Measurements from ENCODE around the gene NUDT16L1. TPM values are rescaled to one million over a fixed set of nuclear protein-coding genes. Genes with fewer than 3 reads are reported as not detected.

NUDT16L1 gene
- 5.5 and 7.8 TPM in 2 replicates for total RNA-seq (2014; rRNA removed; shearing (Covaris generic))
- 25.7 and 35.3 TPM in 2 replicates for polyA plus RNA-seq (2014; cell fraction: nucleus; rRNA removed)

DNA sequence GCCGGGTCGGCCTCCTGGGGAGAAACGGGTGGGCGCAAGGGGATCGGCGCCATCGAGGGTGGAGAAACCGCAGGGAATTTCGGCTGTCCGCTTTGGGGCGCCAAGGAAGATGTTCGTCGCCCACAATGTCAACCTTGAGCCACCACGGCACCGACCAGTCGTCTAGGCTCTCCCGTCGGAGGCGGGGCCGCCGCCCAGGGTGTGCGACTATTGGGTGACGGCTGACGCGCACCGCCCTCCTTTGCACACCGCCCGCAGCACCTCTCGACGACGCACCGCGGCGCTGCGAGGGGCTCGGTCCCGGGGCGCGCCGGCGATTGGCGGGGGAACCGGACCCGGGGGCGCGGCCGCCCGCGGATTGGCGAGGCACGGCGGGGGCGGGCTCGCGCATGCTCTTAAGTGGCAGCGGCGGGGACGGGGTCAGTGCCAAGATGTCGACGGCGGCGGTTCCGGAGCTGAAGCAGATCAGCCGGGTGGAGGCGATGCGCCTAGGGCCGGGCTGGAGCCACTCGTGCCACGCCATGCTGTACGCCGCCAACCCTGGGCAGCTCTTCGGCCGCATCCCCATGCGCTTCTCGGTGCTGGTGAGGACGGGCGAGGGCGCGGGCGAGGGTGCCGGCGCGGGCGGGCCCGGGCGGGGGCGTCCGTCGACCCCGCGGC is at the start of gene NUDT16L1:
NUDT16L1 (plus strand) TSS at position 267 of the 660 bp plus-strand sequence; CDS start at position 432, 165 bp downstream.
- peak; percentile 92 for DNase-seq (ENCODE audit: extremely low read depth, low read depth)

DNA sequence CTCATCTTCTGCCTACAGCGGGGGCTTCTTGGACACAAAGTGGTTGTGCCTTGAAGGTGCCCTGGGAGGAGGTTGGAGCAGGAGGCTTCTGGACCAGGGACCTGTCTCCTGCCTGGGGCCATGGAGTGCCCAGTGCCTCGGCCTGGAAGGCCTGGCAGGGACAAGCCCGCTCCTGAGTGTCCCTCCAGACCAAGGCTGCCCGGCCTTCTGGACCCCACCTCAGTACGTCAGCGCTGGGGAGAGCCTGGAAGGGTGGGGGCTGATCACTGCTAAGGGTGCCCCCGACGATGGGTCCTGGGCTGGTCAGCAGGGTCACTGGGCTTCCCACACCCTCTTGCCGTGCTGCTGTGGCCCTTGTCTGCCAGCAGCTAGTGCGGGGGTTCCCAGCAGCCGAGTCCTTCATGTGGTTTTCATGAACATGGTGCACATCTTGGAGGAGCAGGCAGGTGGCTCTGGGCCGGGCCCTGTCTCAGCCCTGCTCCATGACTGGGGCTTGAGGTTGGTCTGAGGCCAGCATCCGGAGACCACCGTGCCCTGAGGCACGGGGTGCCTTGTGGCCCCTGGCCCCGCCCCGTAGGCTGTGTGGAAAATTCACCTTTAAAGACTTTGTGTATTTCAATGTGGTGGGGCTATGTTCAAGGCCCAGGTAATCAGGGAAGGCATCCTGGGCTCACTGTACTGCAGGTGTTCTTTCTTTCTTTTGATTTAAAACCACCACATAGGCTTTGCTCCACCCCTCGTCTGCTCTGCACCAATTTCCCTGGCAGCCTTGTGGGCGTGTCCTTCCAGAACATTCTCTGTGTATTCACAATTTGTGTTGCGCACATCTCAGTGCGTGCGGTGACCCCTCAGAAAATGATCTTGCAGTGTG is 46.4 kb upstream of the NUDT16L1 start:
- DNase-seq (ENCODE audit: extremely low read depth, low read depth) = no peak

DNA sequence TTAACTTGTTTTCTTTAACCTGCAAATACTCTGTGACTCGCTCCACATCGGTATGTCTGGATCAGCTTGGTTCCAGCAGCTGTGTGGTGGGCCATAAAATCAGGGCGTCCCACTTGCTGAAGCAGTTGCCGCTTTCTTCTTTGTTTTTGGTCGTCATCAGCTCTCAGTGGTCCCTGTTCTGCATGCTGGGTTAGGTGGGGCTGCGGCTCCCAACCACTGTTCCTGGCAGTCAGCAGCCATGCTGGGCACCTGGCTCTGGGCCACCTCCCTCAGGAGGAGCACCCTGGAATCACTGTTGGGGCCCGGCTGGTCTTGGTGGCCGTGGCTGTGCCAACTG is 45.8 kb upstream of the NUDT16L1 start:
- no peak for DNase-seq (ENCODE audit: extremely low read depth, low read depth)

DNA sequence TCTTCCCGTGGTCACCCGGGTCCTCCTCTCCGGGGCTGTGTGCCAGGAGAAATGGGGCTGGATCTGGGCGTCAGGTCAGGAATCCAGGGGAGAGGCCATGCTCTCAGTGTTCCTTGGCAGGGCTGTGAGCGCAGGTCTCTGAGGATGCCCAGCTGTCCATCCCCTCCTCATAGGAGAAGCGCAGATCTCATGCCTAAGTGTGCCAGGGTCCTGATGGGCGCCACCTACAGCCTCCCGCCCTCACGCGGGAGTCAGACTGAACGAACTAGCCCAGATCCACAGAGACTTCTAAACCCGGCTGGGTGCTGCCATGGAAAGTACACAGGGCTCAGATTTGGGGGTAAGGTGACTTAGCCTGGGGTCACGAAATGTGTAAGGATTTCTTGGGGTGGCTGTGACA is 44.4 kb upstream of the NUDT16L1 start:
- DNase-seq (ENCODE audit: extremely low read depth, low read depth) = no peak

DNA sequence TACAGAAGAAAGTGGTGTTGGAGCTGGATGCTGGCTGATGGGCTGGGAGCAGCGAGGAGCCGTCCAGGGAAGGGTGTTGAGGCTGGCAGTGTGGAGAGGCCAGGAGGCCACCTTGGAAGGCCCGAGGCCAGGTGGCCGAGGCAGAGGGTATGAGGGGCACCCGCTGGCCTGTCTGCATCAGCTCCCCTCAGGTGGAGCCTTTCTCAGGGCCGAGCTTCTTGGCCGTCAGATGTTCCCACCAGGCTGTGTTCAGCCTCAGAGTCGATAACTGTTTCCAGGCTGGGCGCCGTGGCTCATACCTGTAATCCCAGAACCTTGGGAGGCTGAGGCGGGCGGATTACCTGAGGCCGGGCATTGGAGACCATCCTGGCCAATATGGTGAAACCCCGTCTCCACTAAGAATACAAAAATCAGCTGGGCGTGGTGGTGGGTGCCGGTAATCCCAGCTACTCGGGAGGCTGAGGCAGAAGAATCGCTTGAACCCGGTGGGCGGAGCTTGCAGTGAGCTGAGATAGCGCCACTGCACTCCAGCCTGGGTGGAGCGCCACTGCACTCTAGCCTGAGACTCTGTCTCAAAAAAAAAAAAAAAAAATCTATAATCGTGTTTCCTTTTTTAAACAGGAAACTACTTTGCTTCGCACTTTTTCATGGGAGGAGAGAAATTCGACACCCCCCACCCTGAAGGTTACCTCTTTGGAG is 43.5 kb upstream of the NUDT16L1 start:
- DNase-seq (ENCODE audit: extremely low read depth, low read depth) = no peak

DNA sequence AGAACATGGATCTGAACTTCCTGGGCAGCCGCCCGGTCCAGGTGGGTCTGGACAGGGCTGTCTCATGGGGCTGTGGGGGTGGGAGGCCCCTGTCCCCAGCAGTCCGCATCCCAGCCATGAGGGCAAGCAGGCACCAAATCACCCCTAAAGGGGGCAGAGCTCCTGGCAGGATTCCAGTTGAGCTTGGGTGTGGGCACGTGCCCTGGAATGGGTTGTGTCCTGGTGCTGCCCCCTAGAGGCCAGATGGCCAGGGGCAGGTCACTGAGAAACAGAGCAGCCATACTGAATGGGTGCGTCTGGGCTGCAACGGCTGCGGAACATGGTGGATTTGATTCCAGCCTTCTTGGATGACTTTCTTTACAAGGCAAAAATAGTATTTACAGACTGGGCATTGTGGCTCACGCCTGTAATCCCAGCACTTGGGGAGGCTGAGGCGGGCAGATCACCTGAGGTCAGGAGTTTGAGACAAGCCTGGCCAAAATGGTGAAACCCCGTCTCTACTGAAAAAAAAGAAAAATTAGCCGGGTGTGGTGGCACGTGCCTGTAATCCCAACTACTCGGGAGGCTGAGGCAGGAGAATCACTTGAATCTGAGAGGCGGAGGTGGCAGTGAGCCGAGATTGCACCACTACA is 42.8 kb upstream of the NUDT16L1 start:
- DNase-seq (ENCODE audit: extremely low read depth, low read depth) = peak; percentile 78

DNA sequence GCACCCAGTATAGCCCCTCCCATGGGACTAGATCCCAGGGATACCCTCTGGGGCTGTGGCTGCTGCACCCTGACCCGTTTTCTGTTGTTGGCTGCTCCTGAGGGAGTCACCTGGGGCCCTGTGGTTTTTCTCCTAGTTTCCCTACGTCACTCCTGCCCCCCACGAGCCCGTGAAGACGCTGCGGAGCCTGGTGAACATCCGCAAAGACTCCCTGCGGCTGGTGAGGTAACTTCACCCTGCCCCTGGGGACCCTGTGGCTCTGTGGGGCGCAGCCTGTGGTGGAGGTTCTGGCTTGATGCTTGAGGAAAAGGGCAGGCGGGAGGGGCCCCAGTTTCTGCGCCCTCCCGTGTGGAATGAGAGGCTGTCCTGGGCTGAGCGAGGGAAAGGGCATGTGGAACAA is 41.5 kb upstream of the NUDT16L1 start:
- DNase-seq (ENCODE audit: extremely low read depth, low read depth) = no peak

DNA sequence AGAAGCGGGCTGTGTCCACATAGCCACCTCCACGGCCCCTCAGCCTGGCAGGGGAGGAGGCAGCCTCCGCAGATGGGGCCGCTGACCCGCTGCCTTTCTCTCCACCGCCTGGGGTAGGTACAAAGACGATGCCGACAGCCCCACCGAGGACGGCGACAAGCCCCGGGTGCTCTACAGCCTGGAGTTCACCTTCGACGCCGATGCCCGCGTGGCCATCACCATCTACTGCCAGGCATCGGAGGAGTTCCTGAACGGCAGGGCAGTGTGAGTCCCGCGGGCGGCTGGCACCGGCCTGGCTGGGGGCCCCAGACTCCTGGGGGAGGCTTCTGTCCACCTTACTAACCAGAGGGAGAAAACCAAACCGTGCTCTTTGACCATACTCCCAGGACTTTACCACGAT is 40.8 kb upstream of the NUDT16L1 start:
- no peak for DNase-seq (ENCODE audit: extremely low read depth, low read depth)

DNA sequence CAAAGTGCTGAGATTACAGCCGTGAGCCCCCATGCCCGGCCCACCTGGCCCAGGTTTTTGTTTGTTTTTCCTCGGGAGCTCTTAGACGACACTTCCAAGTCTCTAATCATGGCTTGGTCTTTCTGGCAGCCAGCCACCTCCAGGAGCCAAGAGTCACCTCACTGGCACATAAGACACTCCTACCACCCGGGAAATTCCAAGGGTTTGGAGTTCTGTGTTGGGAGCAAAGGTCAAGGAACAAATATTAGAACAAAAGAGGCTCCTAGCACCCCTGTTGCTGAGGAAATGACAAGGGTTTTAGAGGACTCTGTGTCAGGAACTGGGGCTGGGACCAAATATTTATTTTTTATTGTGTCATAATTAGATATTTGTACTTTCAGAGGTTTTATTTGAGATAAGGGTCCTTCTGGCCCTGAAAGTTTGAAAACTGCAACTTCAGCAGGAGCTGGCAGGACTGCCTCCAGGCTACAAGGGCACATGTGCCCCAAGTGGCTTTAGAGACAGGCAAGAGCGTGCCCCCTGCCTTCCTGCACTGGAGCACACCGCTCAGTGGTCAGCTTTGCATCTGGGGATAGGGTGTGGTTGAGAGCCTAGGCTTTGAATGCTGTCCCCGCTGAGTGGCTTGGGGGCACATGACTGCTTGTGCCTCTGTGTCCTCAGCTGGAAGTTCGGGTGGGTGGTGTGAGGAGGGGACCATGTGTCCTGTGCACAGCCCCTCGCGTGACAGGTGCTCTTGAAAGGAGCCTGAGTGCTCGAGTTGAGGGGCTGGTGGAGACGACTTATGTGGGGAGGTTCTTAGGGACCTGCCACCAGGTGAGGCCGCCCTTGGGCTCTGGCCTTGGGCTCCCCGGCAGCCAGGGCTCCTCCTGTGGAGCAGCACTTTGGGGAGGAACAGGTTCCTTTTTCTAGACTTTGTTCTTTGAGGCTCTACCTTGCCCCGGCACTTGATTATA is 39.1 kb upstream of the NUDT16L1 start:
- DNase-seq (ENCODE audit: extremely low read depth, low read depth) = no peak

DNA sequence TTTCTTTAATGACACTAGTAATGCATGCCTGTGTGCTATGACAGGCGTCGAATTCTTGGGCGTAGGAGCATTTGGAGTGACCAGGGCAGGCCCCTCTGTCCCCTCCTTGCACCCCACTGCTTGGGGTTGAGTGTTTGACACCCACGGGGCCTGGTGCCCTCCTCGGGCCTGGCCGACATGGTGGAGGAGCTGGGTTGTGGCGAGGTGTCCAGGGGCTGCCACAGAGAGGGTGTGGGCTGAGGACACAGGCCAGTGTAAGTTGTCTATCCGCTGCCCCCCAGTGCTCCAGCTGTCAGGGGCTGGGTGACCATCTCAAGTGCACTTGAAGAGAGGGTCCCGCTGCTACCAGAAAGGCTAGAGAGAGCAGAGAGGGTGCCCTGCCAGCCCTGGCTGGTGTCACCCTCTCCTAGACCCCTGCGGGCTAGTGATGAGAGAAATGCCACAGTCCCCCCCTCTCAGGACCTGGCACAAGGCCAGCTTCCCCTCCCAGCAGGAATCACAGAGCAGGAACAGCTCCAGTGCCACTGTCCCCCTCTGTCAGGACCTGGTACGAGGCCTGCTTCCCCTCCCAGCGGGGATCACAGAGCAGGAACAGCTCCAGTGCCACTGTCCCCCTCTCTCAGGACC is 38.3 kb upstream of the NUDT16L1 start:
- DNase-seq (ENCODE audit: extremely low read depth, low read depth) = no peak

DNA sequence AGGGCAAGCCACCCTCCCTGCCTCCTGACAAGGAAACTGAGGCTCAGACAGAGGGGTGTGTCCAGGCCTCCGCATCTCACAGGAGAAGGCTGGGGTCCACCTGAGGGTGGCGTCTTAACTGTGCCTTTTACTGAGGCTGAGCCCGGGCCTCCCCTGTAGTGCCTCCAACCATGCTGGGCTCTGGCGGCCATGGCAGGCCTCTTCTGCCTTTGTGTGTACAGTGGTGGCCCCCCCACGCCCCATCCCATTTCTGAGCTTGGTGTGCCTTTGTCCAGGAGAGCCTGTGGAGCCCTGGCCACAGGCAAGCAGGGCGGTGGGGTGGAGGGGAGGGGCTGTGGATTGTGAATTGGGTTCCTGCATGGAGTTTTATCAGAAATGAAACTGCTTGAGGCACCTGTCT is 37.6 kb upstream of the NUDT16L1 start:
- DNase-seq (ENCODE audit: extremely low read depth, low read depth) = no peak

DNA sequence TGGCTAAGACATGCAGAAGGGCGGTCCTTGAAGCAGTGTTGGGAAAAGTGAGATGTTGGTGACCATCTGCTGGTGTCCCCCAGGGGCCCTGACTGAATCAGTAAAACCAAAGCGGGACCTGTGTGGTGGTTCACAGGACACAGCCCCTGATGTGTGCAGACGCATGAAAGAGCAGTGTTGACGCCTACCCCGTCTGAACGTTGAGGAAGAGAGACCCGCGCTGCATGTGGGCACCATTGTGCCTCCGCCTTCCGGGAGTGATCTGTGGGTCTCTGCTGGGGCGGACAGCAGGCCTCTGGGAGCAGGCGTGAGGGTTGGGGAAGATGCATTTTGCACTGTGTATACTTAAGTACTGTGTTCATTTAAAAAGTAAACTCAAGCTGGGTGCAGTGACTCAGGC is 37.1 kb upstream of the NUDT16L1 start:
- no peak for DNase-seq (ENCODE audit: extremely low read depth, low read depth)

DNA sequence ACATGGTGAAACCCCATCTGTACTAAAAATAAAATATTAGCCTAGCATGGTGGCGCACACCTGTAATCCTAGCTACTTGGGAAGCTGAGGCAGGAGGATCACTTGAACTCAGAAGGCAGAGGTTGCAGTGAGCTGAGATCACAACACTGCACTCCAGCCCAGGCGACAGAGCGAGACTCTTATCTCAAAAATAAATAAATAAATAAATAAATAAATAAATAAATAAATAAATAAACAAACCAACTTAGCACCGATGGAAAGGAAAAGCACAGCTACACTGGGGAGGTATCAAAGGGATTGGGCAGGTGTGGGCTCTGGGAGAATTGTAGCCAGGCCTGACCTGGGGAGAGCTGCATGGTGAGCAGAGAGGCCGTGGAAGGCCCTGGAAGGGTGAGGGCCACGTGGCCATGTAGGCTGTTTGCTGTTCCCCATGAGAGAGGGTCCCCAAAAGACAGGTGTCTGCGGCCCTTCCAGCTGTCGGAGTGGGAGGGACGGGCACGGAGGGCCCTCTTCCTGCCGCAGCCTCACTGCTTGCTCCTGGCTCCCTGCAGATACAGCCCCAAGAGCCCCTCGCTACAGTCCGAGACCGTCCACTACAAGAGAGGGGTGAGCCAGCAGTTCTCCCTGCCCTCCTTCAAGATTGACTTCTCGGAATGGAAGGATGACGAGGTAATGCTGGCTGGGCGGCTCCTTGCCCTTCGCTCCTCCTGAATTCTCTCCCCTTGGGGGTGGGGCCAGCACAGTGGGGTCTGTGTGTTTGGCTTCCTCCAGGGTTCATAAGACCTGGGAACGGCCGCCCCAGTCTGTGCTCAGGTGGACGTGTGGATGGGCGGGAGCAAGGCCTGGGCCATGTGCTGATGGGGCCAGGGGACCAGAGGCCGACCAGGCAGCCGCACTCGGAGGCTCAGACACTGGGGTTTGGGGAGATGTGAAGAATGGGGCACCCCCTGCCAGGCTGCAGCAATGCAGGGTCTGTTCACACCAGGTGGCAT is 36.4 kb upstream of the NUDT16L1 start:
- no peak for DNase-seq (ENCODE audit: extremely low read depth, low read depth)

DNA sequence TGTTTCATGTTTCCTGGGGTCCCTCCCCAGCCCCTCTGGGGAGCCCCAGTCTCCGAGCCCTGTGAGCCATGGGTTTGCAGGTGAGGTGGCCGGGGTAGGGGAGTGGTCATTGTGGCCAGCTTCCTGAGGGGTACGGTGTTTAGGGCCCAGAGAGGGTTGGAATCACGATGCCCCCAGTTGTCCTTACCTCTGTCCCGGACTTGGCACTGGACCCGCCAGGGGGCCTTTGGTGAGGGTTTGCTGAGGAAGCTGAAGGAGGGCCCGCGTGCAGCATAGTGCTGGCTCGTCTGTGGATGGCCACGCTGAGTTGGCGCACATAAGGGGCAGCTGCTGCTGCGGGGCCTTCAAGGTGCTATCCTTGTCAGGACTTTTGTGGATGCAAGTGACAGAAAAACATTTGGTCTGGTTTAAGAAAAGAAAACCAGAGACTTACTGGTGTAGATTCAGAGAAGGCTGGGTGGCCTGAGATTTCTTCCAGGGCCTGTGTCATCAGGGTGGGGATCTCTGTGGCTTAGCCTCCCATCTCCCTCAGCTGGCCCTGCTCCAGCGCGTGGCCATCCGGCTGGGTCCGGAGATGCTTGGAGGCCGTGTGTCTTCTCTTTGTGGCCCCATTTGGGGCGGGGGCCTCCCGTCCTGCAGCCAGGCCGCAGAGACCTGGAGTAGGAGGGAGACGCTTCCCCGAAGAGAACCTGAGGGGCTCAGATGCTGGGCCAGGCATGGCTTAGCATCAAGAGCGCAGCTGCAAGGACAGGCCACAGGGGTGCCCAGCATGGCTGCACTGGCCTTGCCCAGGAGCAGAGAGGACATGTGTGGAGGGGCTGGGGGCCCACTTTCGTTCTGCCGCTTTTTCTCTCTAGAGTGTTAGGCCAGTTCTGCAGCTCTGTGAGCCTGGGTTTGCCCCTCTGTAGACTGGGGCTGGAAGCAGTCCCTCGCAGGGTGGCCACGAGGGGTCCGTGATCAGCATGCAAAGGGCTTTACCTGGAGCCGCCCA is 33.7 kb upstream of the NUDT16L1 start:
- no peak for DNase-seq (ENCODE audit: extremely low read depth, low read depth)

DNA sequence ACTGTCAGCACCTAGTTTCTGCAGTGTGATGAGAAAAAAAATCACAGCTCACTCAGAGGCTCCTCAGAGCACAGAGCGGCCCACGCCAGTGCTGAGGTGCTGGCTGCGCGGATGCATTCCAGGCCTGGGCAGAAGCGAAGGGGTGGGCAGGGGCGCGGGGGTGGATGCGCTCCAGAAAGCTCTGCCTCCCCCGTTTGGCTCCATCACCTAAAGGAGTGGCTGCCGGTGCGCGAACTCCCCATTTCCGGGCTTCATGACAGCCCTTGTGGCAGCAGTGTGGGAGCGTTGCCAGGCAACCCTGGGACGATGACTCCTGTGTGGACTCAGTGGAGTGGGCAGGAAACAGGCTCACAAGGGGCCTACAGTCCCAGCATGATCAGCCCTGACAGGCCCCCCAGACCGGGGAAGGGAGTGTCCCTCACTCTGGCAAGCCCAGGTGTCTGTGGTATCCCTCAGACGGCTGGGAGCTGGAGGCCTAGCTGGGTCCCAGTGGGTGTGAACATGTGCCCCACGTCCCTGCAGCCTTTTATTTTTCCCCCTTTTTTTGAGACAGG is 32.8 kb upstream of the NUDT16L1 start:
- no peak for DNase-seq (ENCODE audit: extremely low read depth, low read depth)

DNA sequence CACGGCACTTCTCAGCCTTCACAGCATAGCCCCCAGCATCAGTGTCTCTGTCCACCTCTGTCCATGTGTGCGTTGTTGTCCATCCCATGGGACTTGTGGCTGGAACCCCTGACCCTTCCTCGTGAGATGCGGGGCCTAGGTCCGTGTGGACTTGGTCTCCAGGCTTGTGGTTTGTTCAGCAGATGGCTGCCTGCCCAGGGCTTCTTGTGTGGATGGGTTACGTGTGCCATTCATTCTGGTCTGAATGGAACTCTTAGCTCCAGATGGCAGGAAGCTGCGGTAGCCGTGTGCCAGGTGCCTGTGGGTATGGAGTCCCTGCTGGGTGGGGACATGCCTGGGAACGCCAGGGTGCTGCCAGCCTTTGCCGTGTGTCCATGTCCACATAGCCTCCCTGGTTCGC is 31.7 kb upstream of the NUDT16L1 start:
- no peak for DNase-seq (ENCODE audit: extremely low read depth, low read depth)

DNA sequence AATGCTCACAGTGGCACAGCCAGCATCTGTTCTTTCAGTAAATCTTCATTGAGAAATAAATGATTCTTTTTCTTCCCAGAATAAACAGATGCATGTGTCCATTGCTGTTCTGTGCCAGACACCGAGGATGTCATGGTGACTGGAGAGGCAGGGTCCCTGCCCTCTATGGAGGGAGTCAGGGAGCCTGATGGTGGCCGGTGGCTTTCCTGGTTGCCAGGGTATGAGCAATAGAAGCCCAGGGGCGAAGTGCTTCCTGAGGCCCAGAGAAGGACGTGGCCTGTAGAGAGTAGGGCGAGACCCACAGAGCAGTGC is 29.9 kb upstream of the NUDT16L1 start:
- DNase-seq (ENCODE audit: extremely low read depth, low read depth) = no peak

All from NCI-H460 (cell line).